PC-3 (cell line): ENCODE data around the gene FUBP1. TPM values are rescaled to one million over a fixed set of nuclear protein-coding genes. Genes with fewer than 3 reads are reported as not detected.
A peak's percentile ranks its signal among the peaks of the same experiment; 100 is the strongest.
"Not testable (repeated sequence)": the region's sequence is repeated elsewhere in the genome, so short reads cannot be mapped to it uniquely, and the experiment has no call there.

Experiments
- ATAC-seq: fragments of 200-7000 bp; cut with Tn5 transposase; 2 replicates; pipeline ENCODE4 v1.9.1; 2020; ENCODE audit warnings: mild to moderate bottlenecking, moderate library complexity
- BruUV-seq: library from RNA; stranded (reverse); fragments of 400-500 nt; replicated peaks from 2 replicates; lab custom pipeline; 2021; lab: Mats Ljungman, UMichigan
- CTCF ChIA-PET: fragments of 300-600 bp; sonication (Branson Sonifier 250); formaldehyde crosslinking; loops from one replicate; lab custom pipeline; 2022; ENCODE audit warnings: antibody characterized with exemption; lab: Charles Lee
- POLR2A ChIA-PET: fragments of 300-600 bp; sonication (Branson Sonifier 250); formaldehyde crosslinking; loops from one replicate; lab custom pipeline; 2022; ENCODE audit warnings: antibody characterized with exemption; ENCODE audit not compliant: unreplicated experiment; lab: Charles Lee
- DNase-seq: peaks from one replicate; pipeline ENCODE4 v3.0.0-alpha.2; 2015
- H2AFZ ChIP-seq: fragments of 300-600 bp; sonication (generic); 2 replicates; pipeline ENCODE4 v1.6.0; 2016; ENCODE audit warnings: antibody characterized with exemption, low read length
- H3F3A ChIP-seq: fragments of 300-600 bp; sonication (generic); one replicate; pipeline ENCODE4 v1.6.0; 2017; ENCODE audit warnings: antibody characterized with exemption, low read length, control low read depth, mild to moderate bottlenecking; ENCODE audit not compliant: unreplicated experiment
- H3K27ac ChIP-seq: fragments of 300-600 bp; sonication (generic); 2 replicates; pipeline ENCODE4 v1.5.1; 2016; ENCODE audit warnings: mild to moderate bottlenecking, low read length
- H3K27me3 ChIP-seq: fragments of 300-600 bp; sonication (generic); 2 replicates; pipeline ENCODE4 v1.6.1; 2016; ENCODE audit warnings: low read length, mixed read lengths
- H3K36me3 ChIP-seq: fragments of 300-600 bp; sonication (generic); 2 replicates; pipeline ENCODE4 v1.6.1; 2016; ENCODE audit warnings: low read depth, mixed run types, low read length, mixed read lengths
- H3K4me1 ChIP-seq: fragments of 300-600 bp; sonication (generic); 2 replicates; pipeline ENCODE4 v1.5.1; 2016; ENCODE audit warnings: low read length; ENCODE audit not compliant: insufficient read depth
- H3K4me2 ChIP-seq: fragments of 300-600 bp; sonication (generic); 2 replicates; pipeline ENCODE4 v1.6.0; 2016; ENCODE audit warnings: low read length
- H3K4me3 ChIP-seq: fragments of 300-600 bp; sonication (generic); 2 replicates; pipeline ENCODE4 v1.5.1; 2016; ENCODE audit warnings: mild to moderate bottlenecking, low read length, mixed read lengths
- H3K79me2 ChIP-seq: fragments of 300-600 bp; sonication (generic); 2 replicates; pipeline ENCODE4 v1.6.1; 2017; ENCODE audit warnings: low read length, mixed read lengths
- H3K9ac ChIP-seq: fragments of 300-600 bp; sonication (generic); 2 replicates; pipeline ENCODE4 v1.6.0; 2016; ENCODE audit warnings: mild to moderate bottlenecking, low read length
- H3K9me2 ChIP-seq: fragments of 300-600 bp; sonication (generic); replicated peaks from 2 replicates; pipeline ENCODE4 v1.6.1; 2016; ENCODE audit warnings: mixed run types, low read length, mixed read lengths
- H3K9me3 ChIP-seq: fragments of 300-600 bp; sonication (generic); 2 replicates; pipeline ENCODE4 v1.6.1; 2016; ENCODE audit warnings: low read length, mixed read lengths
- H4K20me1 ChIP-seq: fragments of 300-600 bp; sonication (generic); 2 replicates; pipeline ENCODE4 v1.6.1; 2016; ENCODE audit warnings: low read length, mixed read lengths
- CTCF ChIP-seq: fragments of 300-600 bp; sonication (generic); conservative IDR thresholded peaks from 2 replicates; pipeline ENCODE4 v1.5.1; 2017; ENCODE audit warnings: antibody characterized with exemption, low read depth, mild to moderate bottlenecking, low read length
- EZH2 ChIP-seq: fragments of 300-600 bp; sonication (generic); IDR thresholded peaks from one replicate; pipeline ENCODE4 v1.6.1; 2017; ENCODE audit warnings: antibody characterized with exemption, mild to moderate bottlenecking, low read length; ENCODE audit not compliant: unreplicated experiment
- EZH2phosphoT487 ChIP-seq: fragments of 300-600 bp; sonication (generic); IDR thresholded peaks from 2 replicates; pipeline ENCODE4 v1.6.1; 2018; ENCODE audit warnings: mild to moderate bottlenecking, antibody characterized with exemption, low read length, borderline replicate concordance
- intact Hi-C: fragments of 100-400 bp; cut with micrococcal nuclease; formaldehyde crosslinking; loops from 2 replicates; pipeline ENCODE4 v1.9.0; 2023
- total RNA-seq: library from RNA; depleted of rRNA; stranded (reverse); fragments of >200 nt; gene quantifications from 2 replicates; pipeline ENCODE4 v1.2.3, GENCODE V29; 2014

FUBP1 gene
- total RNA-seq, 1 experiment from 2014 or later = 81.5 TPM

GRCh38 chr1:78003070-78003746 lies 24.3 kb upstream of the FUBP1 start:
- intact Hi-C loops = no loop called here
- H3K79me2 ChIP-seq = peaks cover 34% of the 10 kb centered on the region

GRCh38 chr1:78000536-78000935 lies 21.7 kb upstream of the FUBP1 start:
- POLR2A ChIA-PET = not testable (repeated sequence)

More at GRCh38 chr1:78003070-78003746, 24.3 kb upstream of the FUBP1 start:
- Histone ChIP-seq H3K9me2 (no peaks in the 10 kb centered on the region), H2AFZ (peak overlapping the region; percentile 50), H3K9me3 (no peaks in the 10 kb centered on the region), H3K4me1 (peaks cover 47% of the 10 kb centered on the region), H3F3A (no peaks in the 10 kb centered on the region), H3K4me2 (peak overlapping the region; percentile 91), H3K36me3 (no peaks in the 10 kb centered on the region), H3K27ac (peak overlapping the region; percentile 92), H3K27me3 (no peaks in the 10 kb centered on the region), H3K4me3 (peak overlapping the region; percentile 84), H3K9ac (peak overlapping the region; percentile 20), H4K20me1 (no peaks in the 10 kb centered on the region)
- POLR2A ChIA-PET = interaction anchor here (0.5 to 0.7 kb wide), 3 partner anchors 11 to 111 kb away, joined by 3 to 4 read pairs (median 4); no protein-coding TSS in a partner anchor
- no TSS peak for BruUV-seq
- DNase-seq (peak; percentile 29), ATAC-seq (no peak)
- CTCF ChIA-PET = no interaction called here
- TF ChIP-seq CTCF = no peak
- no peak for TF ChIP-seq EZH2
- TF ChIP-seq EZH2phosphoT487 = no peak

DNA sequence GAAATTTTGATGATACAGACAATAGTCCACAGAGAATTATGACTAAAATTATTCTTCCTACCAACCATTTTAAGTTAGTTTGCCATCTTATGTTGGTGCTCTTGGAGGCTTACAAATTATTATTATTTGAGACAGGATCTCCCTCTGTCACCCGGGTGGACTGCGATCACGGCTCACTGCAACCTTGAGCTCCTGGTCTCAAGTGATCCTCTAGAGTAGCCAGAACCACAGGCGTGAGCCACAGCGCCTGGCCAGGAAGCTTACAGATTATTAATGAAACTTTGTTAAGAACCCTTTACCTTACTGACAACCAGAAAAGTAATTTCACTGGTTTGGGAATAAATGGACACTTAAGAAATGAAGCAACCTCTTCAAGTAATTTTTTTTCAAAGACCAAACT lies 17.9 kb upstream of the FUBP1 start:
- POLR2A ChIA-PET = no interaction called here
- Histone ChIP-seq H3K36me3 (no peaks in the 10 kb centered on the region; the same call in 1 of the 2 replicates), H3K9ac (no peak overlapping the region), H3K4me3 (no peak overlapping the region), H3K27ac (no peak overlapping the region), H3K4me2 (no peak overlapping the region), H3K27me3 (no peaks in the 10 kb centered on the region), H3K4me1 (peaks cover 27% of the 10 kb centered on the region), H3K9me2 (no peaks in the 10 kb centered on the region), H4K20me1 (no peaks in the 10 kb centered on the region), H3K9me3 (no peaks in the 10 kb centered on the region), H3F3A (no peaks in the 10 kb centered on the region), H3K79me2 (peaks cover 3% of the 10 kb centered on the region; the same call in 1 of the 2 replicates), H2AFZ (no peak overlapping the region)
- no peak for ATAC-seq
- BruUV-seq = no TSS peak
- intact Hi-C loops = no loop called here
- TF ChIP-seq CTCF = no peak
- no peak for TF ChIP-seq EZH2
- TF ChIP-seq EZH2phosphoT487 = no peak
- no peak for DNase-seq
- CTCF ChIA-PET = no interaction called here

More at GRCh38 chr1:78000536-78000935, 21.7 kb upstream of the FUBP1 start:
- DNase-seq, H3K27me3 ChIP-seq, H3K79me2 ChIP-seq, CTCF ChIA-PET, intact Hi-C loops, BruUV-seq, H3F3A ChIP-seq, H3K27ac ChIP-seq, H3K4me3 ChIP-seq, H4K20me1 ChIP-seq, H3K9me3 ChIP-seq, H3K9ac ChIP-seq, H3K36me3 ChIP-seq, H3K4me2 ChIP-seq, H3K9me2 ChIP-seq, H2AFZ ChIP-seq, ATAC-seq: not testable (repeated sequence)
- peaks cover 42% of the 10 kb centered on the region for H3K4me1 ChIP-seq
